ENCODE data around the gene TAGLN3. TPM values are rescaled to one million over a fixed set of nuclear protein-coding genes. Genes with fewer than 3 reads are reported as not detected.

Gene TAGLN3
- total RNA-seq, 1 experiment from 2014 or later: 0.37 TPM

GRCh38 chr3:112030901-112031300 is 32.2 kb downstream of the TAGLN3 start:
- no peak for DNase-seq (ENCODE audit: low spot score)
- no TSS peak for BruUV-seq (replicated peaks)
- Histone ChIP-seq H3K9me3 (ENCODE audit: low read depth, low read length, poor library complexity, severe bottlenecking) (no peaks in the 10 kb centered on the region), H3K27ac (ENCODE audit: low read depth, low read length, poor library complexity, severe bottlenecking) (no peak overlapping the region), H3K4me1 (ENCODE audit: insufficient read depth, low read length, poor library complexity, severe bottlenecking) (no peaks in the 10 kb centered on the region), H3K36me3 (ENCODE audit: insufficient read depth, low read length, poor library complexity, severe bottlenecking) (no peaks in the 10 kb centered on the region), H3K27me3 (replicated peaks; ENCODE audit: insufficient read depth, low read depth, low read length, poor library complexity) (no peaks in the 10 kb centered on the region), H3K4me3 (ENCODE audit: low read depth, low read length, poor library complexity, severe bottlenecking) (no peak overlapping the region)
- TF ChIP-seq EZH2 (IDR thresholded peaks at IDR 0.05; ENCODE audit: borderline replicate concordance, low read depth, low read length, poor library complexity, severe bottlenecking): no peak
- TF ChIP-seq CTCF (conservative IDR thresholded peaks at IDR 0.05; ENCODE audit: low read depth, low read length): no peak
- CTCF ChIA-PET: no interaction called here
- intact Hi-C loops (cut with micrococcal nuclease; ENCODE audit: unreplicated experiment): no loop called here
- POLR2A ChIA-PET (ENCODE audit: low non-redundant PET): no interaction called here

- ChIA-PET CTCF (no interaction called here), POLR2A (ENCODE audit: low non-redundant PET) (no interaction called here)
- Histone ChIP-seq H3K4me3 (ENCODE audit: low read depth, low read length, poor library complexity, severe bottlenecking) (no peak overlapping the region), H3K27ac (ENCODE audit: low read depth, low read length, poor library complexity, severe bottlenecking) (no peak overlapping the region), H3K4me1 (ENCODE audit: insufficient read depth, low read length, poor library complexity, severe bottlenecking) (no peaks in the 10 kb centered on the region), H3K27me3 (replicated peaks; ENCODE audit: insufficient read depth, low read depth, low read length, poor library complexity) (no peaks in the 10 kb centered on the region), H3K36me3 (ENCODE audit: insufficient read depth, low read length, poor library complexity, severe bottlenecking) (no peaks in the 10 kb centered on the region), H3K9me3 (ENCODE audit: low read depth, low read length, poor library complexity, severe bottlenecking) (no peaks in the 10 kb centered on the region)
- no TSS peak for BruUV-seq (replicated peaks)
- DNase-seq (ENCODE audit: low spot score): no peak
- TF ChIP-seq CTCF (conservative IDR thresholded peaks at IDR 0.05; ENCODE audit: low read depth, low read length) (no peak), EZH2 (IDR thresholded peaks at IDR 0.05; ENCODE audit: borderline replicate concordance, low read depth, low read length, poor library complexity, severe bottlenecking) (no peak)
- intact Hi-C loops (cut with micrococcal nuclease; ENCODE audit: unreplicated experiment): no loop called here
Measured at GRCh38 chr3:112032098-112032731, 33.5 kb downstream of the TAGLN3 start.

GRCh38 chr3:112034436-112034835 is 35.7 kb downstream of the TAGLN3 start, which contains the start of gene TMPRSS7:
Gene TMPRSS7, plus strand, starts transcription at chr3:112034736. Its CDS starts 110 bp downstream, at chr3:112034846.
- ChIA-PET CTCF (no interaction called here), POLR2A (ENCODE audit: low non-redundant PET) (no interaction called here)
- intact Hi-C loops (cut with micrococcal nuclease; ENCODE audit: unreplicated experiment): no loop called here
- H3K9me3 ChIP-seq (ENCODE audit: low read depth, low read length, poor library complexity, severe bottlenecking): no peaks in the 10 kb centered on the region
- H3K4me3 ChIP-seq (ENCODE audit: low read depth, low read length, poor library complexity, severe bottlenecking): no peak within 1 kb of the TSS
- no TSS peak for BruUV-seq (replicated peaks)
- H3K36me3 ChIP-seq (ENCODE audit: insufficient read depth, low read length, poor library complexity, severe bottlenecking): no peaks in the 10 kb centered on the region
- H3K27ac ChIP-seq (ENCODE audit: low read depth, low read length, poor library complexity, severe bottlenecking): no peak within 1 kb of the TSS
- TF ChIP-seq EZH2 (IDR thresholded peaks at IDR 0.05; ENCODE audit: borderline replicate concordance, low read depth, low read length, poor library complexity, severe bottlenecking): no peak
- TF ChIP-seq CTCF (conservative IDR thresholded peaks at IDR 0.05; ENCODE audit: low read depth, low read length): no peak
- no peaks in the 10 kb centered on the region for H3K27me3 ChIP-seq (replicated peaks; ENCODE audit: insufficient read depth, low read depth, low read length, poor library complexity)
- no peaks in the 10 kb centered on the region for H3K4me1 ChIP-seq (ENCODE audit: insufficient read depth, low read length, poor library complexity, severe bottlenecking)
- no peak for DNase-seq (ENCODE audit: low spot score)
